Umbilical cord (tissue), 2 donors: ENCODE data around the gene IFT81. TPM values are rescaled to one million over a fixed set of nuclear protein-coding genes. Genes with fewer than 3 reads are reported as not detected.
"Not testable (repeated sequence)": the region's sequence is repeated elsewhere in the genome, so short reads cannot be mapped to it uniquely, and the experiment has no call there.

ENCODE experiments used
- DNase-seq: peaks from one replicate; pipeline ENCODE4 v3.0.0-alpha.2; 2015; ENCODE audit warnings: low spot score
- total RNA-seq: library from RNA; depleted of rRNA; stranded (reverse); fragments of >200 nt; gene quantifications from one replicate; pipeline ENCODE4 v1.2.3, GENCODE V29; 2014; ENCODE audit warnings: low replicate concordance; ENCODE audit not compliant: insufficient read depth

Gene IFT81
- total RNA-seq, 1 donor from 2014 or later: 34.9 TPM

GRCh38 chr12:110107369-110108281 lies 16.5 kb upstream of the IFT81 start:
- DNase-seq: peak; percentile 37

GRCh38 chr12:110108309-110109036 lies 15.7 kb upstream of the IFT81 start:
- DNase-seq: no peak

- DNase-seq: peak; percentile 96
Observed at GRCh38 chr12:110109037-110109836, 14.9 kb upstream of the IFT81 start.

GRCh38 chr12:110109837-110110535 lies 14.2 kb upstream of the IFT81 start:
- DNase-seq: no peak

- DNase-seq: no peak
Observed at GRCh38 chr12:110111476-110112334, 12.5 kb upstream of the IFT81 start.

- DNase-seq: no peak
Observed at GRCh38 chr12:110112335-110112660, 11.9 kb upstream of the IFT81 start.

DNA sequence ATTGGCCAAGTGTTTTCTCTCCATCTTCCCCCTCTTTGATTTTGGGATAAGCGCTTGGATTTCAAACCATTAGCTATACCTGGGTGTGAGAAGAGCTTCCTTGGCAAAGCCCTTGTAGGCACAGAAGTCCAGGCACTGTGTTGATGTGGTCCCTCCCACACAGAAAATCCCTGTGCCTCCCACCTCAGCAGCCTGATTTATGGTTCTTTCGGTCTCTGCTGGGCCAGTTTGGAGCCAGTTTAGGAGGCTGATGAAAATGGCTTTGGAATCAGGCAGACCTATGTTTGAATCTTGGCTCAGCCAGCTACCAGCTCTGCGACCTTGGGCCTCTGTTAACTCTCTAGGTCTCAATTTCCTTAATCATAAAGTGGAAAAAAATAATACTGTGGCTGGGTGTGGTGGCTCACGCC lies 9.6 kb upstream of the IFT81 start:
- no peak for DNase-seq

DNA sequence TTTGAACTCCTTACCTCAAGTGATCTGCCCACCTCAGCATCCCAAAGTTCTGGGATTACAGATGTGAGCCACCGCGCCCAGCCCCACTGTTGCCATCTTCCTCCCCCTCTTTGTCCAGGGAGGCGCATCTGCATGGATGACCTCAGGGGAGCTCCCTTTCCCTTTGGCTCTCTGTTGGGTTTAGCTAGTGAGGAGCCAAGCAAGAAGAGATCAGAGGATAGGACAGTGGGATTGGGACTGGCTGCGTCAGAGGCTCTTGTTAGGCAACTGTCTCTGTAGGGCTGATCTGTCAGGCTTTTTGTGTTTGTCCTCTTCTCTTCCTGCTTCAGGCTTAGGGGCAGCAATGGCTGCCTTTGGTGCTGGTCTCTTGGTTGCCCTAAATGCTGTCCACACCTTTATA lies 8.5 kb upstream of the IFT81 start:
- DNase-seq: no peak

DNA sequence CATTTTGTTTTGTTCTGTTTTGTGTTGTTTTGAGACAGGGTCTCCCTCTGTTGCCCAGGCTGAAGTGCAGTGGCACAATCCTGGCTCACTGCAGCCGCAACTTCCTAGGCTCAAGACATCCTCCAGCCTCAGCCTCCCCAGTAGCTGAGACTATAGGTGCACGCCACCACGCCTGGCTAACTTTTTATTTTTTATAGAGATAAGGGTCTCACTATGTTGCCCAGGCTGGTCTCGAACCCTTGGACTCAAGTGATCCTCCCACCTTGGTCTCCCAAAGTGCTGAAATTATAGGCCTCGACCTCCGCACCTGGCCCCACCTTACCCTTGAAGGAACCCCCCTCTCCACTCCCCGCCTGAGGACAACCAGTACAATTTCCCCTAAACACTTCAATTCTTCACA lies 7.5 kb upstream of the IFT81 start:
- no peak for DNase-seq

DNA sequence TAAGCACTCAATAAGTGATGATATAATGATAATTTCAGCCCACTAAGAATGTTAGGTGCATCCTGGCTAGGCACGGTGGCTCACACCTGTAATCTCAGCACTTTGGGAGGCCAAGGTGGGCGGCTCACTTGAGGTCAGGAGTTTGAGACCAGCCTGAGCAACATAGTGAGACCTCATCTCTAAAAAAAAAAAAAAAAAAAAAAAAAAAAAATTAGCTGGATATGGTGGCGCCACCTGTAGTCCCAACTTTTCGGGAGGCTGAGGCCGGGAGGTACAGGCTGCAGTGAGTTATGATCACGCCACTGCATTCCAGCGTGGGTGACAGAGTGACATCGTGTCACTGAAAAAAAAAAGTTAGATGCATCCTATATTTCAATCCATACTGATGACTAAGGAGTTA lies 6.9 kb upstream of the IFT81 start:
- DNase-seq: not testable (repeated sequence)

- no peak for DNase-seq
Observed at GRCh38 chr12:110117956-110118685, 6.0 kb upstream of the IFT81 start.

- DNase-seq: no peak
Observed at GRCh38 chr12:110122929-110123328, 1.2 kb upstream of the IFT81 start.

- no peak for DNase-seq
Observed at GRCh38 chr12:110123919-110124268, 263 bp upstream of the IFT81 start.

GRCh38 chr12:110126557-110126956 lies 2.4 kb downstream of the IFT81 start:
- no peak for DNase-seq

DNA sequence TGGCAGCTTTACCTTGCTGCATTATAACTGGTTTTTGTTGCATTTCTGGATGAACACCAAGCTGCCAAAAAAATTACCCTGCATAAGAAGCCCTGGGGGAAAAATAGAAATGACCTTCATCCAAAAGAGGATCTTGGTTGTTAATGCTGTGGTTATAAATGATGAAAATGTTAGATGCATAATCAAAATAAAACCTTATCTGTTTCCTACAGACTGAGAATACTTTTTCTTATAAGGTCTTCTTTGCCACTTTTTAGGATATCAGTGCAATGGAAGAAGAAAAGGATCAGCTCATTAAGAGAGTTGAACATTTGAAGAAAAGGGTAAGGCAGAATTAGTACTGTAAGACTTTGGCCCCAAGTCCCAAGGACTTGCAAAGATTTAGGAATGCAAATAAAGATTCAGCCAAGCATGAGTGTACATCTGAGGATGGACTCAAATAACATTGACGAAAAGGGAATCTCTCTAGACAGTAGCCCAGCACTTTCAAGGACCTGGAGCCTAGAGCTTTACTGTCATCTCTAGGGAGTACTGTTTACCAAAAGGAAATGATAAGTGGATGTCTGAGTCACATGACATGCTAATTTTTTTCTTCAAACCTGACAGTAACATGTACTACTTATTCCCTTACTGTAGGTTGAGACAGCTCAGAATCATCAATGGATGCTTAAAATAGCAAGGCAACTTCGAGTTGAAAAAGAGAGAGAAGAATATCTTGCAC lies 10.7 kb downstream of the IFT81 start:
- DNase-seq: no peak

DNA sequence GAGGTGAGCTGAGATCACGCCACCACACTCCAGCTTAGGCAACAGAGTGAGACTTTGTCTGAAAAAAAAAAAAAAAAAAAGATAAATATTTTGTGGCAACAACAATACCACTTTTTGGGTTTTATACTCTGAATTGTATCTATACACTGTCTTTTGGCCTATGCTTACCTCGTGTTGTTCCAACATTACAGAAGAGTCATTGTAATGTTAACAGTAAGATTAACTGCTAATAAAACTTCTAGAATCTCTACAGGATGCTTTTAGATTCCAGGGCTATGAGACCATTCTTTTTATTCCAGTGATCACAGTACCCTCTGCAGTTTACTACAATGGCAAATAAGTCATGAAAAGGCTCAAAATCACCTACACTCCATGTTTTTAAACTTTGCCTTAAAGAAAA lies 11.6 kb downstream of the IFT81 start:
- no peak for DNase-seq

DNA sequence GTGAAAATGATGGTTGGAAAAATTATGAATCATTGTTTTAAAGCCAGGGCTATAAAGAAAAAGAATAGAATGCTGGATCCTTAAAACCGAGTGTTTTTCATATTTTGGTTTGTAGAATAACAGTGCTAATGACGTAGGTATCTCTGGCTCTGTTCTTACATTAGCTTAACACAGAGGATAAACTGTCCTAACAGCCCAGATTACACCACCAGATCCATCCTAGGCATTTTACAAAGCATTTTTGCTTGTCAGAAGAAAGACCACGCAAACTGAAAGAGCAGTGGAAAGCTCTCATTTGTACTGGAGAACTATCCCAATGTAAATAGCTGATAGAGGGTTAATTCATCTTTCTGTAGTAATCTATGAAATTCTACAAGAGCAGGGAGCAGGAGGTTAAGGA lies 13.6 kb downstream of the IFT81 start:
- no peak for DNase-seq

- peak; percentile 82 for DNase-seq
Observed at GRCh38 chr12:110141389-110141788, 17.2 kb downstream of the IFT81 start.

DNA sequence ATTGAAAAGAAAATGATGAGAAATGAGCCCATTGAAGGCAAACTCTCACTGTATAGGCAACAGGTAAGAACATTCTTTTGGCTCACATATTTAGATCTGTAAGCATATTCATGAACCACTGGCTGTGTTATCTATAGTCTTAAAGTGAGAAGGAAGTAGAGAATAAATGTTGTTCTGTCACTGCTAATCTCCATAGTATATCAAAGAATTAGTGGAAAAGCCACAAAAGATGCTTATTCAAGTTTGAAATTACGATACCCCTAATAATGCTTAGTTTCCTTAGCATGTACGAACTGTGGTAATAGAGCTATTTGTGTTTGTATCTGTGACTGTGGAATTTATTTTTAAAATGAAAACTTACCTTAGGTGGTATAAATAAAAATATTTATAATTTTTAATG lies 22.8 kb downstream of the IFT81 start:
- DNase-seq: no peak
